Mammary epithelial cell (primary cell): ENCODE results near the gene PLEKHB2.

Experiments
- EZH2 ChIP-seq: IDR thresholded peaks from 2 replicates; pipeline ENCODE4 v1.6.1; 2012; ENCODE audit warnings: low read length, inconsistent platforms, borderline replicate concordance
- TF ChIP-seq, protein P1 (sequence below), 2 donors: IDR thresholded peaks in 1 of 2; conservative IDR thresholded peaks in 1 of 2; 2 replicates each; pipeline ENCODE4 v1.5.1; 2011 to 2012; ENCODE audit warnings: inconsistent platforms in 2 of 2, low read length in 2 of 2, mild to moderate bottlenecking in 2 of 2, control low read depth in 1 of 2, low read depth in 1 of 2; ENCODE audit not compliant: insufficient read depth in 1 of 2; ENCODE audit errors: extremely low read depth in 1 of 2

DNA sequence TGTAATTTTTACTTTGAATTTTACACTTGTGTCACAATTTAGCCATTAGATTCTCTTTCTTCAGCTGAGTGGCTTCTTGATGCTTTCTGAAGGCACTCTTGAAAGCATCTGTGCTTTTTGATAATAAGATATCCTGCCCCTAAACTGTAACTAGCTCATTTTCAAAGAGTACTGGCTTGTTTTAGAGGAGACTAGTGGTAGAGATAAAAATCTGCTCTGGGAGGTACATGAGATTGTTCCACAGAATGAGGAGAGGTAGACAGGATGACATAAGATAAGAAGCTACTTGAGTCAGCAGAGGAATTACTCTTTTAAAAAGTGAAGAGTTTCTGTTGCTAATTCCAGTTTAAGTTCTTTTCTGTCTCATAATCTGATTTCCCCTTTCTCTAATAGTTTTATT is 10.6 kb downstream of the PLEKHB2 start:
- no peak for TF ChIP-seq EZH2
- TF ChIP-seq, protein P1, sequence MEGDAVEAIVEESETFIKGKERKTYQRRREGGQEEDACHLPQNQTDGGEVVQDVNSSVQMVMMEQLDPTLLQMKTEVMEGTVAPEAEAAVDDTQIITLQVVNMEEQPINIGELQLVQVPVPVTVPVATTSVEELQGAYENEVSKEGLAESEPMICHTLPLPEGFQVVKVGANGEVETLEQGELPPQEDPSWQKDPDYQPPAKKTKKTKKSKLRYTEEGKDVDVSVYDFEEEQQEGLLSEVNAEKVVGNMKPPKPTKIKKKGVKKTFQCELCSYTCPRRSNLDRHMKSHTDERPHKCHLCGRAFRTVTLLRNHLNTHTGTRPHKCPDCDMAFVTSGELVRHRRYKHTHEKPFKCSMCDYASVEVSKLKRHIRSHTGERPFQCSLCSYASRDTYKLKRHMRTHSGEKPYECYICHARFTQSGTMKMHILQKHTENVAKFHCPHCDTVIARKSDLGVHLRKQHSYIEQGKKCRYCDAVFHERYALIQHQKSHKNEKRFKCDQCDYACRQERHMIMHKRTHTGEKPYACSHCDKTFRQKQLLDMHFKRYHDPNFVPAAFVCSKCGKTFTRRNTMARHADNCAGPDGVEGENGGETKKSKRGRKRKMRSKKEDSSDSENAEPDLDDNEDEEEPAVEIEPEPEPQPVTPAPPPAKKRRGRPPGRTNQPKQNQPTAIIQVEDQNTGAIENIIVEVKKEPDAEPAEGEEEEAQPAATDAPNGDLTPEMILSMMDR (conservative IDR thresholded peaks at IDR 0.05 in 1 of 2, IDR thresholded peaks at IDR 0.05 in 1 of 2; ENCODE audit: extremely low read depth in 1 of 2, insufficient read depth in 1 of 2, low read depth in 1 of 2, low read length in 2 of 2), result no peak
